ENCODE data around the gene HOXA5.

The HOXA5 gene

DNA sequence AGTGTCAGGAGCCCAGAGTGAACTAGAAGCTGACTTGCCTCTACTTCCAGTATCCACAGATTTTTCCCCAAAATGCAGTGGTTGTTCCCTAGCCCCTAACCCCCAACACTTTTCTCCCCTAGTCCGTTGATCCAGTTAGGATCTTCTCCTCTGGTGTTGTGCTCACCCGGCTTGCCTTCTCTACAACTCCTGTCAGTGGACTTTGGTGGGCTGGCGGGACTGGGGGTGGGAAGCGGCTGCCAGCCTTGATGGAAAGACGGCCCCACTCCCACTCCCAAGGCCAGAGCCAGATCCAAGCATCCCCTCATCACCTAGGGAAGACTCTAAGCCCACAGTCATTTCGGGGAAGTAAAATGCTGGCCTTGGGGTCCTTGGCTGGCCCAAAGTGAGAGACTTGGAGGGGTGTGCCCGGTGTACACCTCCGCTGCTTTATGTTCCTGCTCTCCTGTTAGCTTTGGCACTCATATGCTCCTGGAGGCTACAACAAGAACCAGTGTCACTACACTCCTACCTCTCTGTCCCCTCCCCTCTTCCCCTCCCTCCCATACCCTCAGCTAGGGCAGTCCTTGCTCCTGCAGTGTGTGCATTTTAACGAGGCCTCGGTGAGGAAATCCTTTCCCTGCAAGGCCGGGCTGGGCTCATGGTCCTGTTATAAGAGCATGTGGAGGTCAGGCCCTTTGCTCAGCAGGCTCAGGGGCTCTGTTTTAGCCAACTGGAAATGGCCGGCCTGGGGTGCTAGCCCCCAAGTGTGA is 31.6 kb upstream of the HOXA5 start:
- H3K27ac Mint-ChIP-seq = peak overlapping the region; percentile 95 to 100 (median 96)
- peak overlapping the region; percentile 83 to 93 (median 92) for H3K4me3 Mint-ChIP-seq
- peaks cover 57% of the 10 kb centered on the region for H3K36me3 Mint-ChIP-seq (ENCODE audit: low read depth)
- peaks cover 67% of the 10 kb centered on the region for H3K27me3 Mint-ChIP-seq (ENCODE audit: low read depth)
- TF ChIP-seq, protein P1, sequence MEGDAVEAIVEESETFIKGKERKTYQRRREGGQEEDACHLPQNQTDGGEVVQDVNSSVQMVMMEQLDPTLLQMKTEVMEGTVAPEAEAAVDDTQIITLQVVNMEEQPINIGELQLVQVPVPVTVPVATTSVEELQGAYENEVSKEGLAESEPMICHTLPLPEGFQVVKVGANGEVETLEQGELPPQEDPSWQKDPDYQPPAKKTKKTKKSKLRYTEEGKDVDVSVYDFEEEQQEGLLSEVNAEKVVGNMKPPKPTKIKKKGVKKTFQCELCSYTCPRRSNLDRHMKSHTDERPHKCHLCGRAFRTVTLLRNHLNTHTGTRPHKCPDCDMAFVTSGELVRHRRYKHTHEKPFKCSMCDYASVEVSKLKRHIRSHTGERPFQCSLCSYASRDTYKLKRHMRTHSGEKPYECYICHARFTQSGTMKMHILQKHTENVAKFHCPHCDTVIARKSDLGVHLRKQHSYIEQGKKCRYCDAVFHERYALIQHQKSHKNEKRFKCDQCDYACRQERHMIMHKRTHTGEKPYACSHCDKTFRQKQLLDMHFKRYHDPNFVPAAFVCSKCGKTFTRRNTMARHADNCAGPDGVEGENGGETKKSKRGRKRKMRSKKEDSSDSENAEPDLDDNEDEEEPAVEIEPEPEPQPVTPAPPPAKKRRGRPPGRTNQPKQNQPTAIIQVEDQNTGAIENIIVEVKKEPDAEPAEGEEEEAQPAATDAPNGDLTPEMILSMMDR (IDR thresholded peaks at IDR 0.05; ENCODE audit: unreplicated experiment in 3 of 3) = no peak
- peaks cover 53% of the 10 kb centered on the region for H3K4me1 Mint-ChIP-seq
- no peaks in the 10 kb centered on the region for H3K9me3 Mint-ChIP-seq

DNA sequence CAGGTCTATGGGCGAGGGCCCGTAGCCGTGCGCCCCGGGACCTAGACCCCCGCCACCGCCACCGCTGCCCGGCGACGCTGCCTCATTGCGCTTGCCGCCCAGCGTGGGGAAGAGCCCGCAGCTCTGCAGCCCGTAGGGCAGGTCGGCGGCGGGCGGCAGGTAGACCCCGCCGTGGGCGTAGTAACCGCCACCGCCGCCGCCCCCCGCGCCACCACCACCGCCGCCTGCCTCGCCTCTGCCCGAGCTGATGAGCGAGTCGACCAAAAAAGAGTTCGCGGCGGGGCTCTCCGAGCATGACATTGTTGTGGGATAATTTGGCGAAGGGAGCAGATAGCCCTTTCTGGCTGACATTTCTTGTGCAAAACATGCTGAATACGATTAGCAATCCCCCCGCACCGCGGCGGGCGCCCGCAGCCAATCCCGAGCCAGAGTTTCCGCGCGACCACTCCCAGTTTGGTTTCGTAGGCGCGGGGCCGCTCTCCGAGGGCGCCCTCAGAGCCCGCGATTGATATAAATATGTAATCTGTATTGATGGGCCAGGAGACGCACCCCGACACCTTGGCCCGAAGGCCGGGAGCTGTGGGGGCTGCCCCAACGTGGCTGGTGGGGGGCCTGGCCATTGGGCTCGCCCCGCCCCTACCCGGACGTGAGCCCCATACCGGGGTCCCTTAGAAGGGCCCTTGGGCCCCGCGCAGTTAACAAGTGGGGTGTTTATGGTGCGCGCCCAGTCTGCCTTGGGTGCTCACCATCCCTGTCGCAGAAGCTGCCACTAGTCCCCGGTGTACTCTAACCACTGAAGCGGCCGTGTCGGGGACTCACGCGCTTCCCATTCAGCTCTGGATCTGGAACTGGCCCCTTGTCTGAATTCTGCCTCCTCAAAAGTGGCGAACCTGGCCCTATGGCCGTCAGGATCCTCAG is 30.7 kb upstream of the HOXA5 start, which contains the start of gene HOXA10:
Gene HOXA10 (minus strand): TSS at position 365 of the 918 bp plus-strand sequence. CDS start 14 bp downstream, at position 351.
- peak within 1 kb of the TSS; percentile 92 to 95 (median 93) for H3K4me3 Mint-ChIP-seq
- peaks cover 59% of the 10 kb centered on the region for H3K27me3 Mint-ChIP-seq (ENCODE audit: low read depth)
- no peaks in the 10 kb centered on the region for H3K9me3 Mint-ChIP-seq
- peak within 1 kb of the TSS; percentile 99 to 100 (median 99) for H3K27ac Mint-ChIP-seq
- peaks cover 62% of the 10 kb centered on the region for H3K36me3 Mint-ChIP-seq (ENCODE audit: low read depth)
- TF ChIP-seq, protein P1 (IDR thresholded peaks at IDR 0.05; ENCODE audit: unreplicated experiment in 3 of 3) = no peak
- H3K4me1 Mint-ChIP-seq = peaks cover 47% of the 10 kb centered on the region

DNA sequence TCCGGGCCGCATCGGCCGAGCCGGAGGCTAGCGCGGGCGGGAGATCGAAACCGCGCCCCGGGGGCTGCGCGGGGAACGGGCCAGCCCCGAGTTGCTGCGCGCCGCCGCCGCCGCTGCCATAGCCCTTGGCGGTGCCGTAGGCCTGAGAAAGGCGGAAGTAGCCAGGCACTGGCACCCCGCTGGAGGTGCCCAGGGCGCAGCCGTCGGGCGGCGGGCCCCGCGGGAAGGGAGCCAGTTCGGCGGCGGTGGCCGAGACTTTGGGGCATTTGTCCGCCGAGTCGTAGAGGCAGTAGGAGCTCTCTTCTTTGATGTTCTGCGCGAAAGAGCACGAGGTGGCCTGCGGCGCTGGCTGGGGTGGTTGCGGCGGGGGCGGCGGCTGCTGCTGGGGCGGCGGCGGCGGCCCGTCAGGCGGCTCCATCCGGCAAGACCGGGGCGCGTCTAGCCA is 30.1 kb upstream of the HOXA5 start:
- TF ChIP-seq, protein P1 (IDR thresholded peaks at IDR 0.05; ENCODE audit: unreplicated experiment in 3 of 3) = no peak
- H3K4me3 Mint-ChIP-seq = peak overlapping the region in 1 of 3 experiments; percentile 95
- H3K27ac Mint-ChIP-seq = peak overlapping the region in 1 of 3 experiments; percentile 100
- peaks cover 58% of the 10 kb centered on the region for H3K27me3 Mint-ChIP-seq (ENCODE audit: low read depth)
- H3K36me3 Mint-ChIP-seq (ENCODE audit: low read depth) = peaks cover 68% of the 10 kb centered on the region
- H3K9me3 Mint-ChIP-seq = no peaks in the 10 kb centered on the region
- H3K4me1 Mint-ChIP-seq = peaks cover 47% of the 10 kb centered on the region

DNA sequence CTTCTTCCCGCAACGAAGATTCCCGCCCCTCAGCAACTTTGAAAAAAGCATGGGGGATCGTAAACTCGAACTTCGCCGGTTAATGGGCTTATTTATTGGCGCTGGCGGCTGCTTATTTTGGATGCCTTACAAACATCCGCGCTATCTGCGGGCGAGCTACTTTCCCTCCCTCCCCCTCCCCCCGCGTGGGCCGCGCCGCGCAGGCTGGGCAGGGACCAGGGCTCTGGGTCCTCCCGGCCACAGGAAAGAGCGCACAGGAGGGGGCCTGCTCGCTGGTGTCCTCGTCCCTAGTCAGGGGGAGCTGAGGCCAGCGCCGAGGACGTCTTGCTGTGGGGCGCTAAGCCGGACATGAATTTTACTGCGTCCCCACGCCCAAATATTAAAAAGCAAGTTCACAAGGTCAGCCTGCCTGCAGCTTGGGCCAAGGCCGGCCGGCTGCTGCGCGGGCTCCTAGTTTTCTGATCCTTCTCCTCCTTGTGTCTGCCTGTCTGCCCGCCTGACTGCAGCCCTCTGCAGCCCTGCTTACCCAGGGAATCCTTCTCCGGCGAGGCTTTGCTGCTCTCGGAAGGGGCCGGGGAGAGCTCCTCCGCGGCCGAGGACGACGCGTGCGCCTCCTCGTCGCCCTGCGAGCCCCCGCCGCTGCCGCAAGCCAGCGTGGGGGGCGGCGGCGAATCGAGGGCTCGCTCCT is 29.5 kb upstream of the HOXA5 start:
- Mint-ChIP-seq H3K27me3 (ENCODE audit: low read depth) (peaks cover 52% of the 10 kb centered on the region), H3K4me3 (peak overlapping the region; percentile 92 to 95 (median 93)), H3K27ac (peak overlapping the region; percentile 99 to 100 (median 99)), H3K4me1 (peaks cover 46% of the 10 kb centered on the region), H3K36me3 (ENCODE audit: low read depth) (peaks cover 68% of the 10 kb centered on the region), H3K9me3 (no peaks in the 10 kb centered on the region)
- TF ChIP-seq, protein P1 (IDR thresholded peaks at IDR 0.05; ENCODE audit: unreplicated experiment in 3 of 3) = no peak

DNA sequence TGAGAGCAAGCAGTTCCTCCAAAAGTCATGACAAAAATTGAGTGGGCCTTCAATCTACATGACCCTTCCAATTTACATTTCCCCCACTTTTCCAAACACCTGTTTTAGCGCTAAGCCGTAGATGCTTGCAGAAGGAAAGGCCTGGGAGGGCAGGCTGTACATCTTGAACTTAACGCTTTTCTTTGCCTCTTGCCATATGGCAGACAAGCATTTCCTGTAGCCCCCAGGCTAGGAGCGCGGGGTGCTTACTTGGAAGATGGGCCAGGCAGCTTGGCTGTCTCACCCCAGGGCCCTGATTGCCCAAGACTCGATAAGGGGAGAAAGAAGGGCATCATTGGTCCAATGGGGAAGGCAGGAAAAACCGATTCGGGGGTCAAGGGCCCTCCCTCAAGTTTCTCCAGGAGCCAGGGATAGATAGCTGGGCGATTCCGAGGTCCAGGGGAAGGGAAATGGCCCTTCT is 28.9 kb upstream of the HOXA5 start:
- Mint-ChIP-seq H3K9me3 (no peaks in the 10 kb centered on the region), H3K4me1 (peaks cover 45% of the 10 kb centered on the region), H3K36me3 (ENCODE audit: low read depth) (peaks cover 68% of the 10 kb centered on the region), H3K27ac (peak overlapping the region; percentile 99 to 100 (median 99)), H3K27me3 (ENCODE audit: low read depth) (peaks cover 46% of the 10 kb centered on the region), H3K4me3 (peak overlapping the region; percentile 92 to 95 (median 93))
- TF ChIP-seq, protein P1 (IDR thresholded peaks at IDR 0.05; ENCODE audit: unreplicated experiment in 3 of 3) = no peak

All from nephron (organoid).